ENCODE measurements around the gene IGSF21. TPM values are rescaled to one million over a fixed set of nuclear protein-coding genes. Genes with fewer than 3 reads are reported as not detected.

IGSF21 gene
- total and polyA plus RNA-seq, 2 of the 8 experiments (the other 6 are each of a cell fraction or from before 2014, with no cell fraction given): 22.5 to 28.5 TPM

GRCh38 chr1:18182398-18183160, 75.0 kb downstream of the IGSF21 start:
- ChIA-PET CTCF (ENCODE audit: partially characterized antibody) (interaction anchor here (0.7 to 1.7 kb wide), 7 partner anchors 7 to 198 kb away, joined by 3 to 4 read pairs (median 3); no protein-coding TSS in a partner anchor), POLR2A (ENCODE audit: partially characterized antibody) (no interaction called here)
- Histone ChIP-seq H3K14ac (ENCODE audit: insufficient read length) (no peak overlapping the region), H2BK20ac (ENCODE audit: low read length) (0 out of 2 replicates have a peak overlapping the region, but pooled peaks have one; percentile 34), H4K20me1 (replicated peaks in 1 of 2; ENCODE audit: control insufficient read depth in 1 of 2, insufficient read depth in 2 of 2, low read length in 2 of 2) (no peaks in the 10 kb centered on the region), H2BK12ac (ENCODE audit: low read depth, low read length) (no peak overlapping the region), H3K79me2 (ENCODE audit: control insufficient read depth in 1 of 2, insufficient read depth in 2 of 2, low read length in 2 of 2) (no peaks in the 10 kb centered on the region), H3K4me1 (replicated peaks in 1 of 4; ENCODE audit: control insufficient read depth in 3 of 4, insufficient read depth in 4 of 4, low read length in 3 of 4) (peaks cover 0 to 6% (median 3%) of the 10 kb centered on the region in 4 experiments; a peak in 4 of 7 replicates), H2BK5ac (ENCODE audit: low read depth, low read length) (no peak overlapping the region), H3K79me1 (ENCODE audit: low read depth, low read length) (no peaks in the 10 kb centered on the region), H3K18ac (ENCODE audit: extremely low read depth, low read length) (no peak overlapping the region), H3K4me3 (ENCODE audit: extremely low read depth in 1 of 4, insufficient read depth in 2 of 4, low read depth in 3 of 4, low read length in 4 of 4) (no peak overlapping the region), H3K4me2 (ENCODE audit: insufficient read depth in 1 of 2, low read depth in 2 of 2, low read length in 2 of 2) (no peak overlapping the region; a peak in 1 of 4 replicates), H3K56ac (replicated peaks; ENCODE audit: insufficient read length, low read depth, low read length) (no peak overlapping the region), H2AK5ac (ENCODE audit: low read depth, low read length) (no peak overlapping the region), H3K9me3 (ENCODE audit: insufficient read depth in 2 of 2, low read depth in 1 of 2, low read length in 1 of 2) (no peaks in the 10 kb centered on the region), H3K23ac (ENCODE audit: insufficient read length) (no peak overlapping the region), H3K9ac (replicated peaks in 1 of 4; ENCODE audit: extremely low read depth in 1 of 4, low read depth in 3 of 4, low read length in 3 of 4) (no peak overlapping the region), H3K27ac (ENCODE audit: low read depth, low read length) (no peak overlapping the region), H3K4ac (replicated peaks; ENCODE audit: insufficient read length, low read depth, low read length) (no peak overlapping the region), H4K5ac (ENCODE audit: insufficient read length, low read depth, low read length) (no peak overlapping the region), H4K91ac (replicated peaks; ENCODE audit: insufficient read length, low read length) (no peak overlapping the region), H3K27me3 (replicated peaks in 1 of 4; ENCODE audit: control insufficient read depth in 3 of 4, extremely low read depth in 1 of 4, insufficient read depth in 3 of 4, low read length in 3 of 4) (no peaks in the 10 kb centered on the region), H3K23me2 (ENCODE audit: low read depth, low read length) (peaks cover 2% of the 10 kb centered on the region; the same call in 1 of the 2 replicates), H2BK15ac (ENCODE audit: low read length) (no peak overlapping the region), H2BK120ac (replicated peaks; ENCODE audit: low read depth, low read length) (no peak overlapping the region), H4K8ac (ENCODE audit: extremely low read depth, insufficient read depth, low read length) (no peak overlapping the region), H2AFZ (ENCODE audit: low read length) (no peak overlapping the region), H3K36me3 (ENCODE audit: control insufficient read depth in 2 of 4, insufficient read depth in 4 of 4, low read length in 3 of 4) (no peaks in the 10 kb centered on the region)
- no peak for DNase-seq (ENCODE audit: low read depth in 1 of 2, low spot score in 2 of 2)
- no peak for FAIRE-seq
- WGBS, 2 experiments (ENCODE audit: extremely low coverage in 1 of 2, insufficient coverage in 1 of 2, insufficient read length in 1 of 2, insufficient replicate concordance in 2 of 2, low coverage in 1 of 2, low lambda C conversion rate in 2 of 2, missing lambda C conversion rate in 1 of 2): 86% methylated on average over 13 of the region's 13 CpGs; no CpG with 5 or more reads in 1 of the 2 experiments
- TF ChIP-seq NANOG (IDR thresholded peaks at IDR 0.05; ENCODE audit: insufficient read depth, low read depth, low read length, poor library complexity, severe bottlenecking) (no peak), RAD21 (IDR thresholded peaks at IDR 0.05 in 1 of 2, conservative IDR thresholded peaks at IDR 0.05 in 1 of 2; ENCODE audit: low read depth in 2 of 2, low read length in 2 of 2) (peak; percentile 17 to 21; a peak in 2 of 4 replicates), SRF (IDR thresholded peaks at IDR 0.05; ENCODE audit: low read depth, low read length) (no peak), TBP (IDR thresholded peaks at IDR 0.05; ENCODE audit: low read depth, low read length) (no peak)
- TF ChIP-seq, protein P1, sequence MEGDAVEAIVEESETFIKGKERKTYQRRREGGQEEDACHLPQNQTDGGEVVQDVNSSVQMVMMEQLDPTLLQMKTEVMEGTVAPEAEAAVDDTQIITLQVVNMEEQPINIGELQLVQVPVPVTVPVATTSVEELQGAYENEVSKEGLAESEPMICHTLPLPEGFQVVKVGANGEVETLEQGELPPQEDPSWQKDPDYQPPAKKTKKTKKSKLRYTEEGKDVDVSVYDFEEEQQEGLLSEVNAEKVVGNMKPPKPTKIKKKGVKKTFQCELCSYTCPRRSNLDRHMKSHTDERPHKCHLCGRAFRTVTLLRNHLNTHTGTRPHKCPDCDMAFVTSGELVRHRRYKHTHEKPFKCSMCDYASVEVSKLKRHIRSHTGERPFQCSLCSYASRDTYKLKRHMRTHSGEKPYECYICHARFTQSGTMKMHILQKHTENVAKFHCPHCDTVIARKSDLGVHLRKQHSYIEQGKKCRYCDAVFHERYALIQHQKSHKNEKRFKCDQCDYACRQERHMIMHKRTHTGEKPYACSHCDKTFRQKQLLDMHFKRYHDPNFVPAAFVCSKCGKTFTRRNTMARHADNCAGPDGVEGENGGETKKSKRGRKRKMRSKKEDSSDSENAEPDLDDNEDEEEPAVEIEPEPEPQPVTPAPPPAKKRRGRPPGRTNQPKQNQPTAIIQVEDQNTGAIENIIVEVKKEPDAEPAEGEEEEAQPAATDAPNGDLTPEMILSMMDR (IDR thresholded peaks at IDR 0.05; ENCODE audit: control extremely low read depth in 1 of 3, insufficient read depth in 1 of 3, low read depth in 1 of 3, low read length in 3 of 3): peak in 1 of 3 experiments; percentile 17; a peak in 1 of 4 replicates
- TF ChIP-seq, protein P2, sequence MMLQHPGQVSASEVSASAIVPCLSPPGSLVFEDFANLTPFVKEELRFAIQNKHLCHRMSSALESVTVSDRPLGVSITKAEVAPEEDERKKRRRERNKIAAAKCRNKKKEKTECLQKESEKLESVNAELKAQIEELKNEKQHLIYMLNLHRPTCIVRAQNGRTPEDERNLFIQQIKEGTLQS (IDR thresholded peaks at IDR 0.05; ENCODE audit: insufficient read depth, low read depth, low read length): no peak
